Measurements from ENCODE around the gene DERL3. TPM values are rescaled to one million over a fixed set of nuclear protein-coding genes. Genes with fewer than 3 reads are reported as not detected.

The DERL3 gene
- total RNA-seq, 2 experiments from 2014 or later = 0.66 to 0.98 TPM

DNA sequence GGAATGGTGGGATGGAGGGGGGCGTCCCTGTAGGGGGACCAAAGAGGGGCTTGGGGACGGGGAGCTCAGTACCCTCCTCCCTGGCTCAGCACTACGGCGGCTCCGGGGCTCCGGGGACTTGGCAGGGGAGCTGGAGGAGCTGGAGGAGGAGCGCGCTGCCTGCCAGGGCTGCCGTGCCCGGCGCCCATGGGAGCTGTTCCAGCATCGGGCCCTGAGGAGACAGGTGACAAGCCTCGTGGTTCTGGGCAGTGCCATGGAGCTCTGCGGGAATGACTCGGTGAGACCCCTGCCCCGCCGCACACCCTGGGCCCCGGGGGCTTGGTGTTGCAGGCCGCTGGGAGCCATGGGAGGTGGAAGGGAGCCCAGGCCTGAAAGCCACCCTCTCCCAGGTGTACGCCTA, 43.6 kb upstream of the DERL3 start:
- intact Hi-C loops (cut with DNase I, micrococcal nuclease) = no loop called here
- H3K27me3 Mint-ChIP-seq = no peaks in the 10 kb centered on the region
- Histone ChIP-seq H3K9me3 (ENCODE audit: control insufficient read depth in 1 of 2, insufficient read depth in 1 of 2, low read length in 2 of 2) (no peaks in the 10 kb centered on the region), H3K27me3 (ENCODE audit: control insufficient read depth in 1 of 2, insufficient read depth in 2 of 2, low read length in 2 of 2) (no peaks in the 10 kb centered on the region), H3K36me3 (ENCODE audit: insufficient read depth, low read length) (peaks cover 8% of the 10 kb centered on the region), H3K4me1 (ENCODE audit: insufficient read depth, low read length) (no peaks in the 10 kb centered on the region), H3K27ac (ENCODE audit: low read depth in 1 of 2, low read length in 2 of 2) (no peak overlapping the region), H3K4me3 (ENCODE audit: low read length) (no peak overlapping the region)
- POLR2A ChIA-PET = no interaction called here
- no peak overlapping the region for H3K27ac Mint-ChIP-seq
- H3K9me3 Mint-ChIP-seq = no peaks in the 10 kb centered on the region
- no peaks in the 10 kb centered on the region for H3K4me1 Mint-ChIP-seq (ENCODE audit: low read depth)
- CTCF ChIA-PET = no interaction called here
- peaks cover 30% of the 10 kb centered on the region for H3K36me3 Mint-ChIP-seq (ENCODE audit: low read depth)
- ATAC-seq (ENCODE audit: poor library complexity) (no peak), DNase-seq (no peak)
- TF ChIP-seq, protein P1, sequence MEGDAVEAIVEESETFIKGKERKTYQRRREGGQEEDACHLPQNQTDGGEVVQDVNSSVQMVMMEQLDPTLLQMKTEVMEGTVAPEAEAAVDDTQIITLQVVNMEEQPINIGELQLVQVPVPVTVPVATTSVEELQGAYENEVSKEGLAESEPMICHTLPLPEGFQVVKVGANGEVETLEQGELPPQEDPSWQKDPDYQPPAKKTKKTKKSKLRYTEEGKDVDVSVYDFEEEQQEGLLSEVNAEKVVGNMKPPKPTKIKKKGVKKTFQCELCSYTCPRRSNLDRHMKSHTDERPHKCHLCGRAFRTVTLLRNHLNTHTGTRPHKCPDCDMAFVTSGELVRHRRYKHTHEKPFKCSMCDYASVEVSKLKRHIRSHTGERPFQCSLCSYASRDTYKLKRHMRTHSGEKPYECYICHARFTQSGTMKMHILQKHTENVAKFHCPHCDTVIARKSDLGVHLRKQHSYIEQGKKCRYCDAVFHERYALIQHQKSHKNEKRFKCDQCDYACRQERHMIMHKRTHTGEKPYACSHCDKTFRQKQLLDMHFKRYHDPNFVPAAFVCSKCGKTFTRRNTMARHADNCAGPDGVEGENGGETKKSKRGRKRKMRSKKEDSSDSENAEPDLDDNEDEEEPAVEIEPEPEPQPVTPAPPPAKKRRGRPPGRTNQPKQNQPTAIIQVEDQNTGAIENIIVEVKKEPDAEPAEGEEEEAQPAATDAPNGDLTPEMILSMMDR (IDR thresholded peaks at IDR 0.05) = no peak
- H3K4me3 Mint-ChIP-seq = no peak overlapping the region

DNA sequence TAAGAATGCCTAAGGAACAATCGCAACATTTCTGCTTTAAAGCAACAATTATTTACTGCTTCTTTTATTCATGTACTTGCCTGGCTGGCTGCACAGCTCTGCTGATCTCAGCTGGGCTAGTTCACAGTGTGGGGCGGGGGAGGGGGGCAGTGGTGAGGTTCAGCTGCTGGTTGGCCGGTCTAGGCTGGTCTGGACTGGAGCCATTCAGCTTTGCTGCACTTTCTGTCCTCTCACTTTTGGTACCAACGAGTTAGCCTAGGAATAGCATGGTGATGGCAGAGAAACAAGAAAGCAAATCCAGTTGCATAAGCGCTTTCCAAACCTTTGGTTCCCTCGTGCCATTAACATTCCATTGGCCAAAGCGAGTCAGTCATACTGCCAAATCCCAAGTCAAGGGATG, 39.4 kb upstream of the DERL3 start:
- Mint-ChIP-seq H3K27ac (no peak overlapping the region), H3K4me3 (no peak overlapping the region), H3K4me1 (ENCODE audit: low read depth) (no peaks in the 10 kb centered on the region), H3K9me3 (no peaks in the 10 kb centered on the region), H3K36me3 (ENCODE audit: low read depth) (peaks cover 55% of the 10 kb centered on the region), H3K27me3 (no peaks in the 10 kb centered on the region)
- no peak overlapping the region for H3K27ac ChIP-seq (ENCODE audit: low read depth in 1 of 2, low read length in 2 of 2)
- H3K27me3 ChIP-seq (ENCODE audit: control insufficient read depth in 1 of 2, insufficient read depth in 2 of 2, low read length in 2 of 2) = no peaks in the 10 kb centered on the region
- no peak for ATAC-seq (ENCODE audit: poor library complexity)
- CTCF ChIA-PET = no interaction called here
- no peaks in the 10 kb centered on the region for H3K9me3 ChIP-seq (ENCODE audit: control insufficient read depth in 1 of 2, insufficient read depth in 1 of 2, low read length in 2 of 2)
- POLR2A ChIA-PET = no interaction called here
- H3K4me3 ChIP-seq (ENCODE audit: low read length) = no peak overlapping the region
- H3K36me3 ChIP-seq (ENCODE audit: insufficient read depth, low read length) = peaks cover 19% of the 10 kb centered on the region
- no peak for DNase-seq
- no peaks in the 10 kb centered on the region for H3K4me1 ChIP-seq (ENCODE audit: insufficient read depth, low read length)
- TF ChIP-seq, protein P1 (IDR thresholded peaks at IDR 0.05) = no peak
- intact Hi-C loops (cut with DNase I, micrococcal nuclease) = no loop called here

DNA sequence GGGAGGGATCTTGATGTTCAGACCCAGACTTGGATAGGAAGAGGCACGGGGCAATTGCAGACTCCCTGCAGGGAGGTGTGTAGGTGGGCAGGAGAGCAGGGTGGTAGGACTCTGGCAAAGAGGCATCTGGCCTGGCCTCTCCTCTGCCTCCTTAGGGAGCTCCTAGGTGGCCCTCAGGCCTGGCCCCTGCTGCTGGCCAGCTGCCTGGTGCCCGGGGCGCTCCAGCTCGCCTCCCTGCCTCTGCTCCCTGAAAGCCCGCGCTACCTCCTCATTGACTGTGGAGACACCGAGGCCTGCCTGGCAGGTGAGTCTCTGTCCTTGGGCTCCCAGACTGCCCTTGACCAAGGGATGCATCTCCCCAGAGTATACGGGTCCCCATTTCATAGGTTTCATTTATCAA, 38.8 kb upstream of the DERL3 start:
- no peaks in the 10 kb centered on the region for H3K27me3 Mint-ChIP-seq
- no peaks in the 10 kb centered on the region for H3K9me3 Mint-ChIP-seq
- Histone ChIP-seq H3K4me3 (ENCODE audit: low read length) (no peak overlapping the region), H3K27me3 (ENCODE audit: control insufficient read depth in 1 of 2, insufficient read depth in 2 of 2, low read length in 2 of 2) (no peaks in the 10 kb centered on the region), H3K27ac (ENCODE audit: low read depth in 1 of 2, low read length in 2 of 2) (no peak overlapping the region), H3K9me3 (ENCODE audit: control insufficient read depth in 1 of 2, insufficient read depth in 1 of 2, low read length in 2 of 2) (no peaks in the 10 kb centered on the region), H3K4me1 (ENCODE audit: insufficient read depth, low read length) (no peaks in the 10 kb centered on the region), H3K36me3 (ENCODE audit: insufficient read depth, low read length) (peaks cover 19% of the 10 kb centered on the region)
- intact Hi-C loops (cut with DNase I, micrococcal nuclease) = no loop called here
- no peaks in the 10 kb centered on the region for H3K4me1 Mint-ChIP-seq (ENCODE audit: low read depth)
- CTCF ChIA-PET = no interaction called here
- H3K27ac Mint-ChIP-seq = no peak overlapping the region
- DNase-seq (no peak), ATAC-seq (ENCODE audit: poor library complexity) (no peak)
- H3K36me3 Mint-ChIP-seq (ENCODE audit: low read depth) = peaks cover 55% of the 10 kb centered on the region
- TF ChIP-seq, protein P1 (IDR thresholded peaks at IDR 0.05) = no peak
- POLR2A ChIA-PET = no interaction called here
- H3K4me3 Mint-ChIP-seq = no peak overlapping the region
